ENCODE data around the gene PLEKHN1.

Gene PLEKHN1

DNA sequence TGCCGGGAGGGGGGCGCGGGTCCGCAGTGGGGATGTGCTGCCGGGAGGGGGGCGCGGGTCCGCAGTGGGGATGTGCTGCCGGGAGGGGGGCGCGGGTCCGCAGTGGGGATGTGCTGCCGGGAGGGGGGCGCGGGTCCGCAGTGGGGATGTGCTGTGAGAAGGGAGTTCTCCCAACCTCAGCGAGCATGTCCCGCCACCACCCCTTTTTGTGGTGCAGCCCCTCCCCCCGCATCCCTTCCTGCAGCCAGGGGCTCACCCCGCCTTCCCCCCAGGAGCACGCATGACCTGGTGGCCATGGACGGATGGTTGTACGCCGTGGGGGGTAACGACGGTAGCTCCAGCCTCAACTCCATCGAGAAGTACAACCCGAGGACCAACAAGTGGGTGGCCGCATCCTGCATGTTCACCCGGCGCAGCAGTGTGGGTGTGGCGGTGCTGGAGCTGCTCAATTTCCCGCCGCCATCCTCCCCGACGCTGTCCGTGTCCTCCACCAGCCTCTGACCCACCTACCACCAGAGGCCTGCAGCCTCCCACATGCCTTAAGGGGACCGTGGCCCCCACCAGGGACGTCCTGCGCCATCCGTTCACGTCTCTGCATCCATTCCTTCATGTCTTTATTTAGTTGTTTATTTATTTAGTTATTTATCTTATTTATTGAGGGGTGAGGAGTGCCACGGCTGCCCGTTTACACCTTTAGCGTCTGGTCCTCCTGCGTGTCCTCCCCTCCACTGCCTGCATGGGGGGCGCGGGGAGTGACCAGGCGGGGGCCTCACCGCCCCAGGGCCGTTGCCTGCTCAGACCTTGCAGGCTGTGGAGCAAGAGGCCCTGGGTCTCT lies 1.4 kb upstream of the PLEKHN1 start (continued):
- TF ChIP-seq, protein P1, sequence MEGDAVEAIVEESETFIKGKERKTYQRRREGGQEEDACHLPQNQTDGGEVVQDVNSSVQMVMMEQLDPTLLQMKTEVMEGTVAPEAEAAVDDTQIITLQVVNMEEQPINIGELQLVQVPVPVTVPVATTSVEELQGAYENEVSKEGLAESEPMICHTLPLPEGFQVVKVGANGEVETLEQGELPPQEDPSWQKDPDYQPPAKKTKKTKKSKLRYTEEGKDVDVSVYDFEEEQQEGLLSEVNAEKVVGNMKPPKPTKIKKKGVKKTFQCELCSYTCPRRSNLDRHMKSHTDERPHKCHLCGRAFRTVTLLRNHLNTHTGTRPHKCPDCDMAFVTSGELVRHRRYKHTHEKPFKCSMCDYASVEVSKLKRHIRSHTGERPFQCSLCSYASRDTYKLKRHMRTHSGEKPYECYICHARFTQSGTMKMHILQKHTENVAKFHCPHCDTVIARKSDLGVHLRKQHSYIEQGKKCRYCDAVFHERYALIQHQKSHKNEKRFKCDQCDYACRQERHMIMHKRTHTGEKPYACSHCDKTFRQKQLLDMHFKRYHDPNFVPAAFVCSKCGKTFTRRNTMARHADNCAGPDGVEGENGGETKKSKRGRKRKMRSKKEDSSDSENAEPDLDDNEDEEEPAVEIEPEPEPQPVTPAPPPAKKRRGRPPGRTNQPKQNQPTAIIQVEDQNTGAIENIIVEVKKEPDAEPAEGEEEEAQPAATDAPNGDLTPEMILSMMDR (tag by site-specific recombination; IDR thresholded peaks at IDR 0.05), result no peak
- TF ChIP-seq ZBTB21 (tag by site-specific recombination; IDR thresholded peaks at IDR 0.05), result no peak
- no peak for TF ChIP-seq OSR2 (tag by site-specific recombination; IDR thresholded peaks at IDR 0.05)
- no peak for TF ChIP-seq ZNF596 (tag by site-specific recombination; IDR thresholded peaks at IDR 0.05)
- no peak for TF ChIP-seq ZNF624 (tag by site-specific recombination; IDR thresholded peaks at IDR 0.05)
- TF ChIP-seq SCRT2 (tag by site-specific recombination; IDR thresholded peaks at IDR 0.05), result peak; percentile 90
- no peak for TF ChIP-seq KLF9 (tag by site-specific recombination; IDR thresholded peaks at IDR 0.05; ENCODE audit: low read depth)
- no peak for TF ChIP-seq TRIM28 (IDR thresholded peaks at IDR 0.05; ENCODE audit: borderline replicate concordance, low read length)
- TF ChIP-seq, protein P2, sequence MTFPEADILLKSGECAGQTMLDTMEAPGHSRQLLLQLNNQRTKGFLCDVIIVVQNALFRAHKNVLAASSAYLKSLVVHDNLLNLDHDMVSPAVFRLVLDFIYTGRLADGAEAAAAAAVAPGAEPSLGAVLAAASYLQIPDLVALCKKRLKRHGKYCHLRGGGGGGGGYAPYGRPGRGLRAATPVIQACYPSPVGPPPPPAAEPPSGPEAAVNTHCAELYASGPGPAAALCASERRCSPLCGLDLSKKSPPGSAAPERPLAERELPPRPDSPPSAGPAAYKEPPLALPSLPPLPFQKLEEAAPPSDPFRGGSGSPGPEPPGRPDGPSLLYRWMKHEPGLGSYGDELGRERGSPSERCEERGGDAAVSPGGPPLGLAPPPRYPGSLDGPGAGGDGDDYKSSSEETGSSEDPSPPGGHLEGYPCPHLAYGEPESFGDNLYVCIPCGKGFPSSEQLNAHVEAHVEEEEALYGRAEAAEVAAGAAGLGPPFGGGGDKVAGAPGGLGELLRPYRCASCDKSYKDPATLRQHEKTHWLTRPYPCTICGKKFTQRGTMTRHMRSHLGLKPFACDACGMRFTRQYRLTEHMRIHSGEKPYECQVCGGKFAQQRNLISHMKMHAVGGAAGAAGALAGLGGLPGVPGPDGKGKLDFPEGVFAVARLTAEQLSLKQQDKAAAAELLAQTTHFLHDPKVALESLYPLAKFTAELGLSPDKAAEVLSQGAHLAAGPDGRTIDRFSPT (tag by site-specific recombination; IDR thresholded peaks at IDR 0.05), result 0 out of 2 replicates have a peak, but pooled peaks have one; percentile 12
- no peak for TF ChIP-seq ZNF404 (tag by site-specific recombination; IDR thresholded peaks at IDR 0.05)
- TF ChIP-seq, protein P3, sequence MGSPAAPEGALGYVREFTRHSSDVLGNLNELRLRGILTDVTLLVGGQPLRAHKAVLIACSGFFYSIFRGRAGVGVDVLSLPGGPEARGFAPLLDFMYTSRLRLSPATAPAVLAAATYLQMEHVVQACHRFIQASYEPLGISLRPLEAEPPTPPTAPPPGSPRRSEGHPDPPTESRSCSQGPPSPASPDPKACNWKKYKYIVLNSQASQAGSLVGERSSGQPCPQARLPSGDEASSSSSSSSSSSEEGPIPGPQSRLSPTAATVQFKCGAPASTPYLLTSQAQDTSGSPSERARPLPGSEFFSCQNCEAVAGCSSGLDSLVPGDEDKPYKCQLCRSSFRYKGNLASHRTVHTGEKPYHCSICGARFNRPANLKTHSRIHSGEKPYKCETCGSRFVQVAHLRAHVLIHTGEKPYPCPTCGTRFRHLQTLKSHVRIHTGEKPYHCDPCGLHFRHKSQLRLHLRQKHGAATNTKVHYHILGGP (tag by site-specific recombination; IDR thresholded peaks at IDR 0.05), result no peak
- TF ChIP-seq ZNF747 (tag by site-specific recombination; IDR thresholded peaks at IDR 0.05), result no peak
- no peak for TF ChIP-seq ZNF76 (tag by site-specific recombination; IDR thresholded peaks at IDR 0.05; ENCODE audit: borderline replicate concordance, low read depth)
- TF ChIP-seq ZNF626 (tag by site-specific recombination; IDR thresholded peaks at IDR 0.05), result no peak
- no peak for TF ChIP-seq ZBTB49 (tag by site-specific recombination; IDR thresholded peaks at IDR 0.05; ENCODE audit: low read depth)
- no peak for TF ChIP-seq ZNF677 (tag by site-specific recombination; IDR thresholded peaks at IDR 0.05)
- TF ChIP-seq ZBTB8A (tag by site-specific recombination; IDR thresholded peaks at IDR 0.05), result no peak
- no peak for TF ChIP-seq MYNN (tag by site-specific recombination; IDR thresholded peaks at IDR 0.05; ENCODE audit: borderline replicate concordance)
- no peak for TF ChIP-seq ZFP37 (tag by site-specific recombination; IDR thresholded peaks at IDR 0.05)
- TF ChIP-seq ZNF248 (tag by site-specific recombination; IDR thresholded peaks at IDR 0.05), result no peak
- peak; percentile 24; the same call in 1 of the 2 replicates for TF ChIP-seq KLF8 (tag by site-specific recombination; IDR thresholded peaks at IDR 0.05)
- peak; percentile 80 for TF ChIP-seq SCRT1 (tag by site-specific recombination; IDR thresholded peaks at IDR 0.05; ENCODE audit: borderline replicate concordance)
- TF ChIP-seq, protein P4, sequence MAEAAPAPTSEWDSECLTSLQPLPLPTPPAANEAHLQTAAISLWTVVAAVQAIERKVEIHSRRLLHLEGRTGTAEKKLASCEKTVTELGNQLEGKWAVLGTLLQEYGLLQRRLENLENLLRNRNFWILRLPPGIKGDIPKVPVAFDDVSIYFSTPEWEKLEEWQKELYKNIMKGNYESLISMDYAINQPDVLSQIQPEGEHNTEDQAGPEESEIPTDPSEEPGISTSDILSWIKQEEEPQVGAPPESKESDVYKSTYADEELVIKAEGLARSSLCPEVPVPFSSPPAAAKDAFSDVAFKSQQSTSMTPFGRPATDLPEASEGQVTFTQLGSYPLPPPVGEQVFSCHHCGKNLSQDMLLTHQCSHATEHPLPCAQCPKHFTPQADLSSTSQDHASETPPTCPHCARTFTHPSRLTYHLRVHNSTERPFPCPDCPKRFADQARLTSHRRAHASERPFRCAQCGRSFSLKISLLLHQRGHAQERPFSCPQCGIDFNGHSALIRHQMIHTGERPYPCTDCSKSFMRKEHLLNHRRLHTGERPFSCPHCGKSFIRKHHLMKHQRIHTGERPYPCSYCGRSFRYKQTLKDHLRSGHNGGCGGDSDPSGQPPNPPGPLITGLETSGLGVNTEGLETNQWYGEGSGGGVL (tag by site-specific recombination; IDR thresholded peaks at IDR 0.05), result no peak
- no peak for TF ChIP-seq ZNF580 (tag by site-specific recombination; IDR thresholded peaks at IDR 0.05)
- no peak for TF ChIP-seq ZNF394 (tag by site-specific recombination; IDR thresholded peaks at IDR 0.05; ENCODE audit: borderline replicate concordance)
- TF ChIP-seq IKZF3 (tag by site-specific recombination; IDR thresholded peaks at IDR 0.05), result no peak
- no peak for TF ChIP-seq ZNF585B (tag by site-specific recombination; IDR thresholded peaks at IDR 0.05)
- TF ChIP-seq ZNF555 (tag by site-specific recombination; conservative IDR thresholded peaks at IDR 0.05), result no peak
- no peak for TF ChIP-seq ZFP41 (tag by site-specific recombination; IDR thresholded peaks at IDR 0.05; ENCODE audit: borderline replicate concordance)
- no peak for TF ChIP-seq ZNF354C (tag by site-specific recombination; IDR thresholded peaks at IDR 0.05; ENCODE audit: borderline replicate concordance, low read depth)
- TF ChIP-seq SP2 (tag by site-specific recombination; IDR thresholded peaks at IDR 0.05), result no peak

All from HEK293 (cell line).